Heart right ventricle (tissue), 16 donors: ENCODE results near the gene PCED1A. TPM values are rescaled to one million over a fixed set of nuclear protein-coding genes. Genes with fewer than 3 reads are reported as not detected.

ENCODE experiments used
- ATAC-seq, 8 donors: fragments of 200-7000 bp; cut with Tn5 transposase; one replicate each; pipeline ENCODE4 v1.9.1; 2020; ENCODE audit warnings: mild to moderate bottlenecking in 8 of 8, moderate library complexity in 8 of 8, moderate number of reproducible peaks in 1 of 8
- DNase-seq, 2 donors: peaks; one replicate each; pipeline ENCODE4 v3.0.0-alpha.2; 2020
- H3K27ac ChIP-seq, 10 donors: fragments of 200-600 bp; sonication (generic) in 2 of 10; one replicate each; pipeline versions ENCODE4 v1.5.0 to v1.8.0; 2020 to 2022; ENCODE audit warnings: mild to moderate bottlenecking in 3 of 10
- H3K27me3 ChIP-seq, 7 donors: fragments of 200-600 bp; one replicate each; pipeline ENCODE4 v1.8.0; 2021 to 2022; ENCODE audit warnings: mild to moderate bottlenecking in 2 of 7
- H3K36me3 ChIP-seq, 9 donors: fragments of 200-600 bp; sonication (generic) in 1 of 9; one replicate each; pipeline versions ENCODE4 v1.5.0 to v1.8.0; 2020 to 2022; ENCODE audit warnings: mild to moderate bottlenecking in 2 of 9
- H3K4me1 ChIP-seq, 9 donors: fragments of 200-600 bp; sonication (generic) in 1 of 9; one replicate each; pipeline versions ENCODE4 v1.5.0 to v1.8.0; 2020 to 2022; ENCODE audit warnings: mild to moderate bottlenecking in 4 of 9
- H3K4me3 ChIP-seq, 10 donors: fragments of 200-600 bp; sonication (generic) in 2 of 10; one replicate each; pipeline versions ENCODE4 v1.5.0 to v1.8.0; 2020 to 2022; ENCODE audit warnings: mild to moderate bottlenecking in 7 of 10, moderate library complexity in 2 of 10
- H3K9me3 ChIP-seq, 11 donors: fragments of 200-600 bp in 10 of 11; sonication (generic) in 2 of 11; one replicate each; pipeline versions ENCODE4 v1.5.0 to v1.8.0; 2013 to 2022; ENCODE audit warnings: mild to moderate bottlenecking in 2 of 11, control low read depth in 1 of 11, moderate library complexity in 1 of 11
- CTCF ChIP-seq, 9 donors: fragments of 200-600 bp; sonication (generic) in 2 of 9; IDR thresholded peaks; one replicate each; pipeline versions ENCODE4 v1.5.0 to v1.8.0; 2021 to 2022; ENCODE audit warnings: antibody characterized with exemption in 9 of 9, mild to moderate bottlenecking in 5 of 9, moderate library complexity in 1 of 9
- WGBS, 2 donors: extraction: QIAGEN DNeasy Blood & Tissue Kit; methylation state at CpG; one replicate each; pipeline ENCODE4 v1.1.7; 2013; ENCODE audit warnings: inconsistent platforms in 1 of 2; 5-methylcytosine and 5-hydroxymethylcytosine counted together
- intact Hi-C, 10 donors: fragments of 100-400 bp; cut with DNase I; formaldehyde crosslinking; loops; one replicate each; pipeline versions ENCODE4 v1.11.1 to v1.14.2; 2022
- polyA plus RNA-seq, 2 donors: library from polyadenylated mRNA; stranded (reverse); fragments of 200-250 nt; gene quantifications; one replicate each; pipeline ENCODE4 v1.2.3, GENCODE V29; 2013
- total RNA-seq, 10 donors: library from RNA; stranded (reverse); fragmentation: NEBNext Ultra II Directional in 3 of 10; extraction: Animal tissue kit (Norgen Biotek cat#: 25700) in 3 of 10; gene quantifications; one replicate each; pipeline versions ENCODE4 v1.2.1 to v1.2.4, GENCODE V29; 2021 to 2023
- donor health status: Arrhythmogenic right ventricular cardiomyopathy.
- donor health status: ischemic (EF 13 %, LVEDD 7.1; RV severe dilation, severe dysfunction).
- donor health status: healthy with polysubstance abuse.
- donor health status: DM: no; HTN: yes; CAD: no.
- donor health status: DM: no; HTN: no; CAD: no.
- donor health status: ischemic (EF 25% LVEDD 6.9; RV normal size, moderate dysfunction).
- donor health status: ischemic (EF 25% LVEDD 5.7; RV mildly dilated, moderate dysfunction).
- donor health status: healthy.
- donor health status: DM: yes; HTN: yes; CAD: no.
- donor health status: Ischemic cardiomyopathy.
- donor health status: ischemic (EF 35%, LVEDD 5.7; RV mildly dilated, moderate dysfunction).
- donor health status: nonischemic (EF 11% LVEDD 7.7; RV severe dilation, severe dysfunction).
- donor health status: DM: yes; HTN: yes; CAD: no.
- donor health status: PGD.
- donor health status: ischemic (EF 29% LVEDD 5.4; RV normal size, mild dysfunction).
- donor health status: nonischemic (EF 23%, LVEDD 6.1; RV moderate dilation, normal function).

The PCED1A gene
- total and polyA plus RNA-seq, 12 donors: 4.5 to 36.9 (median 8.2) TPM

GRCh38 chr20:2817891-2818595 lies 22.4 kb downstream of the PCED1A start:
- WGBS, 2 donors: 77 to 85% methylated on average over 7 of the region's 7 CpGs
- peak in 1 of 2 donors; percentile 46 for DNase-seq
- no peak for TF ChIP-seq CTCF (IDR thresholded peaks at IDR 0.05)
- peaks cover 0 to 40% (median 7%) of the 10 kb centered on the region in 9 donors for H3K4me1 ChIP-seq
- H3K27ac ChIP-seq: no peak overlapping the region
- H3K27me3 ChIP-seq: peaks cover 8 to 45% (median 37%) of the 10 kb centered on the region in 7 donors
- intact Hi-C loops: no loop called here
- no peak overlapping the region for H3K4me3 ChIP-seq
- peak in 1 of 8 donors; percentile 50 for ATAC-seq
- no peaks in the 10 kb centered on the region for H3K9me3 ChIP-seq
- H3K36me3 ChIP-seq: no peaks in the 10 kb centered on the region

- no peak for TF ChIP-seq CTCF (IDR thresholded peaks at IDR 0.05)
These were observed 23.1 kb downstream of the PCED1A start for GRCh38 chr20:2817341-2817726.

GRCh38 chr20:2816583-2817340 lies 23.7 kb downstream of the PCED1A start:
- intact Hi-C loops: no loop called here
- Histone ChIP-seq H3K9me3 (peaks cover 0 to 12% (median 5%) of the 10 kb centered on the region in 11 donors), H3K4me3 (no peak overlapping the region), H3K4me1 (peaks cover 0 to 35% (median 7%) of the 10 kb centered on the region in 9 donors), H3K27ac (peak overlapping the region in 1 of 10 donors; percentile 6), H3K36me3 (no peaks in the 10 kb centered on the region), H3K27me3 (peaks cover 4 to 50% (median 35%) of the 10 kb centered on the region in 7 donors)
- 78 to 84% methylated on average over 19 to 20 of the region's 20 CpGs for WGBS, 2 donors
- DNase-seq (no peak), ATAC-seq (no peak)
- no peak for TF ChIP-seq CTCF (IDR thresholded peaks at IDR 0.05)

More at GRCh38 chr20:2817341-2817726, 23.1 kb downstream of the PCED1A start:
- no peak for DNase-seq
- Histone ChIP-seq H3K4me3 (no peak overlapping the region), H3K9me3 (peaks cover 0 to 6% (median 2%) of the 10 kb centered on the region in 11 donors), H3K36me3 (no peaks in the 10 kb centered on the region), H3K27ac (peak overlapping the region in 1 of 10 donors; percentile 6), H3K27me3 (peaks cover 8 to 49% (median 39%) of the 10 kb centered on the region in 7 donors), H3K4me1 (peaks cover 0 to 40% (median 7%) of the 10 kb centered on the region in 9 donors)
- ATAC-seq: no peak
- intact Hi-C loops: no loop called here
- 80 to 86% methylated on average over 2 of the region's 2 CpGs for WGBS, 2 donors

GRCh38 chr20:2816030-2816582 lies 24.3 kb downstream of the PCED1A start, which contains the start of gene TMEM239:
Gene TMEM239 (plus strand): TSS chr20:2816364. CDS start chr20:2816555, 191 bp downstream.
- intact Hi-C loops: no loop called here
- peak within 1 kb of the TSS in 1 of 10 donors; percentile 72 for H3K27ac ChIP-seq
- no peak for TF ChIP-seq CTCF (IDR thresholded peaks at IDR 0.05)
- DNase-seq: no peak
- H3K36me3 ChIP-seq: no peaks in the 10 kb centered on the region
- WGBS, 2 donors: 76% methylated on average over 10 of the region's 10 CpGs
- peaks cover 0 to 16% (median 5%) of the 10 kb centered on the region in 11 donors for H3K9me3 ChIP-seq
- peaks cover 0 to 50% (median 31%) of the 10 kb centered on the region in 7 donors for H3K27me3 ChIP-seq
- H3K4me1 ChIP-seq: peaks cover 0 to 29% (median 5%) of the 10 kb centered on the region in 9 donors
- no peak for ATAC-seq
- H3K4me3 ChIP-seq: no peak within 1 kb of the TSS
